Neural cell (in vitro differentiated cells): ENCODE data around the gene DHFR.

ENCODE experiments used
- EP300 ChIP-seq: fragments of 450-650 bp; conservative IDR thresholded peaks from 2 replicates; pipeline ENCODE4 v1.6.1; 2014; ENCODE audit warnings: antibody characterized with exemption, mild to moderate bottlenecking, moderate library complexity; ENCODE audit not compliant: poor library complexity, severe bottlenecking
- EZH2 ChIP-seq: fragments of 200-600, 300-800 bp; shearing (Covaris generic), sonication (generic); IDR thresholded peaks from 2 replicates; pipeline ENCODE4 v1.6.1; 2014; ENCODE audit warnings: antibody characterized with exemption, low read length, borderline replicate concordance, mild to moderate bottlenecking; ENCODE audit not compliant: insufficient read depth, poor library complexity, severe bottlenecking
- MXI1 ChIP-seq: fragments of 450-650 bp; conservative IDR thresholded peaks from 2 replicates; pipeline ENCODE4 v1.6.1; 2014; ENCODE audit warnings: antibody characterized with exemption, mild to moderate bottlenecking; ENCODE audit not compliant: poor library complexity, severe bottlenecking
- POLR2AphosphoS5 ChIP-seq: IDR thresholded peaks from 2 replicates; pipeline ENCODE4 v1.6.1; 2012
- RAD21 ChIP-seq: fragments of 450-650 bp; conservative IDR thresholded peaks from 2 replicates; pipeline ENCODE4 v1.6.1; 2014; ENCODE audit warnings: antibody characterized with exemption, mild to moderate bottlenecking, moderate library complexity
- SMC3 ChIP-seq: fragments of 450-650 bp; conservative IDR thresholded peaks from 2 replicates; pipeline ENCODE4 v1.6.1; 2014; ENCODE audit warnings: antibody characterized with exemption, mild to moderate bottlenecking, moderate library complexity; ENCODE audit not compliant: poor library complexity
- TAF1 ChIP-seq: IDR thresholded peaks from 2 replicates; pipeline ENCODE4 v1.6.1; 2012; ENCODE audit warnings: low read depth
- TF ChIP-seq, protein P1 (sequence below): fragments of 450-650 bp; IDR thresholded peaks from 2 replicates; pipeline ENCODE4 v1.5.1; 2014; ENCODE audit warnings: antibody characterized with exemption, mild to moderate bottlenecking, moderate library complexity; ENCODE audit not compliant: poor library complexity, severe bottlenecking
- TF ChIP-seq, protein P2 (sequence below): IDR thresholded peaks from 2 replicates; pipeline ENCODE4 v1.6.1; 2012; ENCODE audit warnings: borderline replicate concordance

DNA sequence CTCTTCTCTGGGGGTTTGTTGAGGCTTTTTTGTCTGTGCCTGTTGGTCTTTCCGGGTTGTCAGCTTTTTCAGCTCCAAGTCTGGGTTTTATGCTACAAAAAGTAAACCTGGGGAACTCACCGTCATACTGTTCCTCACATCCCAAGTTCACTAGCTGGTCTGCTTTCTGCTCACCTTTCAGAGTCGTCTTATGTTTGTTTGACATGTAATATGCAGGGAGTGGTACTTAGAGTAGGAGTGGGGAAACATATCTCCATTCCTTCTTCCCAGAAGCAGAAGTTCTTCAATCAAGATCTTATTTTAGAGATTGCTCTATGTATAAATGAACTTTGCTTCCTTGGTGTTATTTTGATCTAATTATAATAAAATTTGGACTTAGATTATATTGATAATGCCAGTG lies 41.7 kb upstream of the DHFR start:
- TF ChIP-seq, protein P1, sequence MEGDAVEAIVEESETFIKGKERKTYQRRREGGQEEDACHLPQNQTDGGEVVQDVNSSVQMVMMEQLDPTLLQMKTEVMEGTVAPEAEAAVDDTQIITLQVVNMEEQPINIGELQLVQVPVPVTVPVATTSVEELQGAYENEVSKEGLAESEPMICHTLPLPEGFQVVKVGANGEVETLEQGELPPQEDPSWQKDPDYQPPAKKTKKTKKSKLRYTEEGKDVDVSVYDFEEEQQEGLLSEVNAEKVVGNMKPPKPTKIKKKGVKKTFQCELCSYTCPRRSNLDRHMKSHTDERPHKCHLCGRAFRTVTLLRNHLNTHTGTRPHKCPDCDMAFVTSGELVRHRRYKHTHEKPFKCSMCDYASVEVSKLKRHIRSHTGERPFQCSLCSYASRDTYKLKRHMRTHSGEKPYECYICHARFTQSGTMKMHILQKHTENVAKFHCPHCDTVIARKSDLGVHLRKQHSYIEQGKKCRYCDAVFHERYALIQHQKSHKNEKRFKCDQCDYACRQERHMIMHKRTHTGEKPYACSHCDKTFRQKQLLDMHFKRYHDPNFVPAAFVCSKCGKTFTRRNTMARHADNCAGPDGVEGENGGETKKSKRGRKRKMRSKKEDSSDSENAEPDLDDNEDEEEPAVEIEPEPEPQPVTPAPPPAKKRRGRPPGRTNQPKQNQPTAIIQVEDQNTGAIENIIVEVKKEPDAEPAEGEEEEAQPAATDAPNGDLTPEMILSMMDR, result no peak
- TF ChIP-seq POLR2AphosphoS5 (no peak), EZH2 (no peak), TAF1 (no peak), RAD21 (no peak), EP300 (no peak), SMC3 (no peak), MXI1 (no peak)
- TF ChIP-seq, protein P2, sequence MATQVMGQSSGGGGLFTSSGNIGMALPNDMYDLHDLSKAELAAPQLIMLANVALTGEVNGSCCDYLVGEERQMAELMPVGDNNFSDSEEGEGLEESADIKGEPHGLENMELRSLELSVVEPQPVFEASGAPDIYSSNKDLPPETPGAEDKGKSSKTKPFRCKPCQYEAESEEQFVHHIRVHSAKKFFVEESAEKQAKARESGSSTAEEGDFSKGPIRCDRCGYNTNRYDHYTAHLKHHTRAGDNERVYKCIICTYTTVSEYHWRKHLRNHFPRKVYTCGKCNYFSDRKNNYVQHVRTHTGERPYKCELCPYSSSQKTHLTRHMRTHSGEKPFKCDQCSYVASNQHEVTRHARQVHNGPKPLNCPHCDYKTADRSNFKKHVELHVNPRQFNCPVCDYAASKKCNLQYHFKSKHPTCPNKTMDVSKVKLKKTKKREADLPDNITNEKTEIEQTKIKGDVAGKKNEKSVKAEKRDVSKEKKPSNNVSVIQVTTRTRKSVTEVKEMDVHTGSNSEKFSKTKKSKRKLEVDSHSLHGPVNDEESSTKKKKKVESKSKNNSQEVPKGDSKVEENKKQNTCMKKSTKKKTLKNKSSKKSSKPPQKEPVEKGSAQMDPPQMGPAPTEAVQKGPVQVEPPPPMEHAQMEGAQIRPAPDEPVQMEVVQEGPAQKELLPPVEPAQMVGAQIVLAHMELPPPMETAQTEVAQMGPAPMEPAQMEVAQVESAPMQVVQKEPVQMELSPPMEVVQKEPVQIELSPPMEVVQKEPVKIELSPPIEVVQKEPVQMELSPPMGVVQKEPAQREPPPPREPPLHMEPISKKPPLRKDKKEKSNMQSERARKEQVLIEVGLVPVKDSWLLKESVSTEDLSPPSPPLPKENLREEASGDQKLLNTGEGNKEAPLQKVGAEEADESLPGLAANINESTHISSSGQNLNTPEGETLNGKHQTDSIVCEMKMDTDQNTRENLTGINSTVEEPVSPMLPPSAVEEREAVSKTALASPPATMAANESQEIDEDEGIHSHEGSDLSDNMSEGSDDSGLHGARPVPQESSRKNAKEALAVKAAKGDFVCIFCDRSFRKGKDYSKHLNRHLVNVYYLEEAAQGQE, result no peak
